B cell (primary cell): ENCODE results near the gene NUBP2. TPM values are rescaled to one million over a fixed set of nuclear protein-coding genes. Genes with fewer than 3 reads are reported as not detected.

ENCODE experiments used
- ATAC-seq: fragments of 200-7000 bp; cut with Tn5 transposase; one replicate; pipeline ENCODE4 v1.10.0; 2021; ENCODE audit warnings: low read depth, mild to moderate bottlenecking, moderate number of reproducible peaks, moderate library complexity
- CTCF ChIA-PET: fragments of 350-600 bp; sonication (Branson Sonifier 250); formaldehyde crosslinking; loops from one replicate; lab custom pipeline; 2021; ENCODE audit warnings: antibody characterized with exemption, inconsistent platforms; lab: Charles Lee
- POLR2A ChIA-PET: fragments of 350-600 bp; sonication (Branson Sonifier 250); formaldehyde crosslinking; loops from one replicate; lab custom pipeline; 2021; ENCODE audit warnings: antibody characterized with exemption; lab: Charles Lee
- DNase-seq: peaks from one replicate; pipeline ENCODE4 v3.0.0; 2013
- H2AFZ ChIP-seq: 2 replicates; pipeline ENCODE4 v1.6.1; 2012; ENCODE audit warnings: mild to moderate bottlenecking, low read depth, low read length; ENCODE audit not compliant: insufficient read depth, poor library complexity, severe bottlenecking
- H3K27ac ChIP-seq, 2 donors: 1 replicate in 1 of 2; 2 replicates in 1 of 2; pipeline ENCODE4 v1.5.1; 2012 to 2013; ENCODE audit warnings: low read length in 2 of 2, mild to moderate bottlenecking in 2 of 2, moderate library complexity in 1 of 2
- H3K27me3 ChIP-seq, 4 experiments: fragments of 200-600 bp in 1 of 4; sonication (generic) in 1 of 4; replicated peaks in 1 of 4; 1 replicate in 2 of 4; 2 replicates in 2 of 4; pipeline versions ENCODE4 v1.6.1 to v1.7.0; 2013 to 2016; ENCODE audit warnings: low read length in 3 of 4, mild to moderate bottlenecking in 2 of 4, mixed read lengths in 1 of 4, moderate library complexity in 1 of 4; ENCODE audit not compliant: insufficient read depth in 4 of 4, control insufficient read depth in 3 of 4; ENCODE audit errors: control extremely low read depth in 1 of 4
- H3K36me3 ChIP-seq, 2 experiments: replicated peaks in 1 of 2; 1 replicate in 1 of 2; 2 replicates in 1 of 2; pipeline versions ENCODE4 v1.6.1 to v1.7.1; 2013; ENCODE audit warnings: low read length in 1 of 2; ENCODE audit not compliant: insufficient read depth in 2 of 2, control insufficient read depth in 1 of 2; ENCODE audit errors: control extremely low read depth in 1 of 2, extremely low read depth in 1 of 2
- H3K4me1 ChIP-seq, 2 donors: fragments of 200-600 bp in 1 of 2; sonication (generic) in 1 of 2; 1 replicate in 1 of 2; 2 replicates in 1 of 2; pipeline versions ENCODE4 v1.5.1 to v1.6.1; 2013 to 2017; ENCODE audit warnings: low read length in 2 of 2; ENCODE audit not compliant: control insufficient read depth in 2 of 2, insufficient read depth in 2 of 2
- H3K4me2 ChIP-seq: replicated peaks from 2 replicates; pipeline ENCODE3; 2012; ENCODE audit warnings: mild to moderate bottlenecking, low read depth, low read length; ENCODE audit not compliant: poor library complexity, severe bottlenecking
- H3K4me3 ChIP-seq, 5 experiments: fragments of 200-600 bp in 1 of 5; sonication (generic) in 1 of 5; 1 replicate in 3 of 5; 2 replicates in 2 of 5; pipeline versions ENCODE4 v1.5.1 to v1.7.0; 2011 to 2016; ENCODE audit warnings: low read length in 4 of 5, mild to moderate bottlenecking in 4 of 5, low read depth in 2 of 5, control low read depth in 1 of 5, moderate library complexity in 1 of 5; ENCODE audit not compliant: insufficient read depth in 1 of 5; ENCODE audit errors: control extremely low read depth in 1 of 5, extremely low read depth in 1 of 5
- H3K79me2 ChIP-seq: fragments of 200-600 bp; sonication (generic); one replicate; pipeline ENCODE4 v1.6.0; 2016; ENCODE audit warnings: low read length; ENCODE audit not compliant: control insufficient read depth, insufficient read depth
- H3K9ac ChIP-seq: fragments of 200-600 bp; sonication (generic); 2 replicates; pipeline ENCODE4 v1.6.1; 2017; ENCODE audit warnings: mild to moderate bottlenecking, low read length, moderate library complexity
- H3K9me3 ChIP-seq, 3 donors: one replicate each; pipeline versions ENCODE4 v1.6.1 to v1.7.1; 2013; ENCODE audit warnings: low read length in 2 of 3; ENCODE audit not compliant: control insufficient read depth in 2 of 3, insufficient read depth in 1 of 3; ENCODE audit errors: control extremely low read depth in 1 of 3
- H4K20me1 ChIP-seq: 2 replicates; pipeline ENCODE4 v1.6.0; 2012; ENCODE audit warnings: mild to moderate bottlenecking, low read length; ENCODE audit not compliant: insufficient read depth, control insufficient read depth, poor library complexity, severe bottlenecking
- H3K27ac Mint-ChIP-seq: one replicate; pipeline ENCODE4 v1.8.0; 2021; ENCODE audit warnings: mixed read lengths
- H3K27me3 Mint-ChIP-seq: one replicate; pipeline ENCODE4 v1.8.0; 2021; ENCODE audit warnings: mixed read lengths
- H3K4me1 Mint-ChIP-seq: one replicate; pipeline ENCODE4 v1.8.0; 2021; ENCODE audit warnings: mixed read lengths
- H3K4me3 Mint-ChIP-seq: one replicate; pipeline ENCODE4 v1.8.0; 2021; ENCODE audit warnings: mixed read lengths
- H3K9me3 Mint-ChIP-seq: one replicate; pipeline ENCODE4 v1.8.0; 2022; ENCODE audit warnings: mixed read lengths; ENCODE audit not compliant: insufficient read depth
- EZH2 ChIP-seq: IDR thresholded peaks from 2 replicates; pipeline ENCODE4 v1.6.1; 2012; ENCODE audit warnings: borderline replicate concordance, low read depth, mild to moderate bottlenecking, moderate library complexity, low read length; ENCODE audit not compliant: insufficient read depth, poor library complexity, severe bottlenecking
- WGBS: methylation state at CpG from one replicate; pipeline ENCODE4 v1.1.5; 2013; ENCODE audit warnings: missing lambda C conversion rate; ENCODE audit not compliant: insufficient coverage; 5-methylcytosine and 5-hydroxymethylcytosine counted together
- intact Hi-C: fragments of 100-400 bp; cut with micrococcal nuclease; formaldehyde crosslinking; loops from one replicate; pipeline ENCODE4 v1.10.0; 2022
- polyA plus RNA-seq: library from polyadenylated mRNA; depleted of rRNA; stranded (reverse); fragments of >200 nt; gene quantifications from 2 replicates; pipeline ENCODE4 v1.2.3, GENCODE V29; 2012
- total RNA-seq, 2 donors: library from RNA; stranded (reverse); fragments of 120-200 nt in 1 of 2; gene quantifications; 1 replicate in 1 of 2; 2 replicates in 1 of 2; pipeline versions ENCODE4 v1.2.3 to v1.2.4, GENCODE V29; 2013 to 2022
- TF ChIP-seq, protein P1 (sequence below): fragments of 200-600 bp; IDR thresholded peaks from one replicate; pipeline ENCODE4 v1.8.0; 2022; ENCODE audit warnings: antibody characterized with exemption, mild to moderate bottlenecking

NUBP2 gene
- total and polyA plus RNA-seq, 2 donors (not counting 1 experiment from before 2014, with no cell fraction given) = 50.2 to 71.7 TPM

DNA sequence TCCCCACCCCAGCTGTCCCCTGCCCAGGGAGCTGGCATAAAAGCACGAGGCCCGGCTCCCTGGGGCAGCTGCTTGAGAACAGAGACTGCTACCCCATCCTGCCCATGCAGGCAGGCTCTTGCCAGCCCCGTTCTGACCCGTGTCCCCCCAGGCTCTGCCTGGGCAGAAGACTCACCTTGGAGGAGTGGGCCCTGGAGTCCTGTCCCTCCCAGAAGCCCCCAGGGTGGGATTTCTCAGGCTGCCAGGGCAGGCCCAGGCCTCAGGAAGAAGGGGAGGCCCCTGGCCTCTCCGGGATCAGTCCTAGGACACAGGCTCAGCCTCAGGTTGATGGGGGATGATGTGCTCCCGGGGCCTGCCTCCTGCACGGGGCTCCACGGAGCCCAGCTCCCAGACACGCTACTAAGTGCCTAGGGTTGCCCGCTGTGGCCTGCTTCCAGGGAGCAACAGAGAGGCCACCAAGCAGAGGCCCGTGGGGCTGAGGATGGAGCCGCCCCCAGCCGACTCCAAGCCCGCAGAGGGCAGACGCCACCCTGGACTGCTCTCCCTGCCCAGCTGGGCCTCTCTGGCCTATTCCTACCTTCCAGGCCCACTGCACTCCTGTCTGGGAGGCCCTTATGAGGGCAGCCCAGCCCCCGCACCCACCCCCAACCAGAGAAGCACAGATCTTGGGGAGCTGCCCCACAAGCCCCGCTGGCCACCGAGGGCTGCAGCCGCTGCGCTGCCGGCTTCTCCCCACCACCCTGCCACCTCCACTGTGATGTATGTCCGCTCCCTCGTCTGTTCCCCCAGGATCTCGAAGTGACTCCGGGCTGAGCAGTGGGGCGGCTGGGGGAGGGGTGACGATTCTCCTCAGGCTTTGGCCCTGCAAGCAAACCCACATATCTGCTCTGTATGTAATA is 13.1 kb upstream of the NUBP2 start:
- H3K9me3 ChIP-seq = no peaks in the 10 kb centered on the region
- H3K9me3 Mint-ChIP-seq = no peaks in the 10 kb centered on the region
- POLR2A ChIA-PET = interaction anchor here (0.6 to 4.4 kb wide), 4 partner anchors 9 to 348 kb away, joined by 3 to 27 read pairs (median 6); partner anchors contain the start of genes NUBP2 and SPSB3
- no peaks in the 10 kb centered on the region for H3K27me3 Mint-ChIP-seq
- H3K4me1 Mint-ChIP-seq = peaks cover 19% of the 10 kb centered on the region
- peaks cover 0 to 39% of the 10 kb centered on the region in 2 experiments for H3K36me3 ChIP-seq
- intact Hi-C loops = loop anchor here (5.0 kb wide), 2 partner anchors 158 to 357 kb away; partner anchors contain the start of gene UNKL
- CTCF ChIA-PET = interaction anchor here (3.2 kb wide), 1 partner anchor 13 kb away, joined by 15 read pairs; the partner anchor contains the start of genes NUBP2 and SPSB3
- no peak overlapping the region for H3K4me3 ChIP-seq
- no peak overlapping the region for H3K9ac ChIP-seq
- peaks cover 21 to 28% of the 10 kb centered on the region in 2 donors for H3K4me1 ChIP-seq
- no peaks in the 10 kb centered on the region for H3K27me3 ChIP-seq
- peak overlapping the region; percentile 75 for H3K27ac Mint-ChIP-seq
- no peak overlapping the region for H2AFZ ChIP-seq
- 90% methylated on average over 21 of the region's 27 CpGs for WGBS
- no peak for ATAC-seq
- peak overlapping the region in 1 of 2 donors; percentile 72 for H3K27ac ChIP-seq
- DNase-seq = no peak
- H3K79me2 ChIP-seq = peaks cover 16% of the 10 kb centered on the region
- TF ChIP-seq, protein P1, sequence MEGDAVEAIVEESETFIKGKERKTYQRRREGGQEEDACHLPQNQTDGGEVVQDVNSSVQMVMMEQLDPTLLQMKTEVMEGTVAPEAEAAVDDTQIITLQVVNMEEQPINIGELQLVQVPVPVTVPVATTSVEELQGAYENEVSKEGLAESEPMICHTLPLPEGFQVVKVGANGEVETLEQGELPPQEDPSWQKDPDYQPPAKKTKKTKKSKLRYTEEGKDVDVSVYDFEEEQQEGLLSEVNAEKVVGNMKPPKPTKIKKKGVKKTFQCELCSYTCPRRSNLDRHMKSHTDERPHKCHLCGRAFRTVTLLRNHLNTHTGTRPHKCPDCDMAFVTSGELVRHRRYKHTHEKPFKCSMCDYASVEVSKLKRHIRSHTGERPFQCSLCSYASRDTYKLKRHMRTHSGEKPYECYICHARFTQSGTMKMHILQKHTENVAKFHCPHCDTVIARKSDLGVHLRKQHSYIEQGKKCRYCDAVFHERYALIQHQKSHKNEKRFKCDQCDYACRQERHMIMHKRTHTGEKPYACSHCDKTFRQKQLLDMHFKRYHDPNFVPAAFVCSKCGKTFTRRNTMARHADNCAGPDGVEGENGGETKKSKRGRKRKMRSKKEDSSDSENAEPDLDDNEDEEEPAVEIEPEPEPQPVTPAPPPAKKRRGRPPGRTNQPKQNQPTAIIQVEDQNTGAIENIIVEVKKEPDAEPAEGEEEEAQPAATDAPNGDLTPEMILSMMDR = no peak
- no peak for TF ChIP-seq EZH2
- peaks cover 36% of the 10 kb centered on the region for H4K20me1 ChIP-seq
- H3K4me3 Mint-ChIP-seq = peak overlapping the region; percentile 84
- H3K4me2 ChIP-seq = peak overlapping the region; percentile 99
